Colonic mucosa (tissue), 4 donors: ENCODE measurements around the gene PPIC. TPM values are rescaled to one million over a fixed set of nuclear protein-coding genes. Genes with fewer than 3 reads are reported as not detected.

Experiments used
- DNase-seq: peaks from one replicate; pipeline ENCODE4 v3.0.0-alpha.2; 2020
- H3K27ac ChIP-seq: fragments of 200-600 bp; one replicate; pipeline ENCODE4 v1.8.0; 2021
- H3K27me3 ChIP-seq: fragments of 200-600 bp; one replicate; pipeline ENCODE4 v1.8.0; 2021
- H3K36me3 ChIP-seq: fragments of 200-600 bp; one replicate; pipeline ENCODE4 v1.8.0; 2021
- H3K4me1 ChIP-seq: fragments of 200-600 bp; one replicate; pipeline ENCODE4 v1.8.0; 2021; ENCODE audit warnings: mild to moderate bottlenecking
- H3K4me3 ChIP-seq: fragments of 200-600 bp; one replicate; pipeline ENCODE4 v1.8.0; 2021
- H3K9ac ChIP-seq, 2 donors: one replicate each; pipeline ENCODE4 v1.7.0; 2013; ENCODE audit warnings: control low read depth in 2 of 2, low read depth in 2 of 2, low read length in 2 of 2
- H3K9me3 ChIP-seq: fragments of 200-600 bp; one replicate; pipeline ENCODE4 v1.8.0; 2021
- CTCF ChIP-seq: fragments of 200-600 bp; IDR thresholded peaks from one replicate; pipeline ENCODE4 v1.8.0; 2022; ENCODE audit warnings: antibody characterized with exemption, mild to moderate bottlenecking
- intact Hi-C: fragments of 100-400 bp; cut with DNase I; formaldehyde crosslinking; loops from one replicate; pipeline ENCODE4 v1.14.1; 2022
- total RNA-seq, 2 donors: library from RNA; stranded (reverse); fragmentation: NEBNext Ultra II Directional in 1 of 2; extraction: Animal tissue kit (Norgen Biotek cat#: 25700) in 1 of 2; gene quantifications; one replicate each; pipeline ENCODE4 v1.2.1, GENCODE V29; 2021
- donor health status: healthy.
- donor health status: DM: no; HTN: no; CAD: no.
- donor health status: DM: no; HTN: no; CAD: no.

Gene PPIC
- total RNA-seq, 2 donors from 2014 or later = 33.7 to 84.8 TPM

- H3K9ac ChIP-seq = no peak overlapping the region
- H3K27ac ChIP-seq = no peak overlapping the region
- no peaks in the 10 kb centered on the region for H3K36me3 ChIP-seq
- H3K4me3 ChIP-seq = no peak overlapping the region
- no peaks in the 10 kb centered on the region for H3K9me3 ChIP-seq
- no peaks in the 10 kb centered on the region for H3K4me1 ChIP-seq
- DNase-seq = no peak
- intact Hi-C loops = no loop called here
- no peak for TF ChIP-seq CTCF
- H3K27me3 ChIP-seq = no peaks in the 10 kb centered on the region
Observed at GRCh38 chr5:123075521-123076163, 39.1 kb upstream of the PPIC start.

GRCh38 chr5:123068368-123068938, 31.9 kb upstream of the PPIC start:
- Histone ChIP-seq H3K9ac (no peak overlapping the region), H3K4me1 (no peaks in the 10 kb centered on the region), H3K9me3 (no peaks in the 10 kb centered on the region), H3K36me3 (no peaks in the 10 kb centered on the region), H3K4me3 (no peak overlapping the region), H3K27me3 (no peaks in the 10 kb centered on the region), H3K27ac (no peak overlapping the region)
- no peak for DNase-seq
- no peak for TF ChIP-seq CTCF
- intact Hi-C loops = no loop called here

GRCh38 chr5:123066016-123066415, 29.5 kb upstream of the PPIC start:
- Histone ChIP-seq H3K27ac (no peak overlapping the region), H3K9me3 (no peaks in the 10 kb centered on the region), H3K36me3 (no peaks in the 10 kb centered on the region), H3K9ac (no peak overlapping the region), H3K4me3 (no peak overlapping the region), H3K27me3 (no peaks in the 10 kb centered on the region), H3K4me1 (no peaks in the 10 kb centered on the region)
- DNase-seq = no peak
- intact Hi-C loops = no loop called here
- no peak for TF ChIP-seq CTCF

GRCh38 chr5:123059455-123059854, 22.9 kb upstream of the PPIC start:
- Histone ChIP-seq H3K9ac (no peak overlapping the region), H3K4me1 (no peaks in the 10 kb centered on the region), H3K27me3 (no peaks in the 10 kb centered on the region), H3K27ac (no peak overlapping the region), H3K36me3 (no peaks in the 10 kb centered on the region), H3K4me3 (no peak overlapping the region), H3K9me3 (no peaks in the 10 kb centered on the region)
- intact Hi-C loops = no loop called here
- TF ChIP-seq CTCF = no peak
- DNase-seq = no peak

GRCh38 chr5:123051206-123051605, 14.7 kb upstream of the PPIC start:
- Histone ChIP-seq H3K27me3 (no peaks in the 10 kb centered on the region), H3K36me3 (no peaks in the 10 kb centered on the region), H3K4me1 (no peaks in the 10 kb centered on the region), H3K9ac (no peak overlapping the region), H3K9me3 (no peaks in the 10 kb centered on the region), H3K27ac (no peak overlapping the region), H3K4me3 (no peak overlapping the region)
- DNase-seq = no peak
- intact Hi-C loops = no loop called here
- no peak for TF ChIP-seq CTCF
